Dermis microvascular lymphatic vessel endothelial cell (primary cell): Measurements from ENCODE around the gene SPTBN5. TPM values are rescaled to one million over a fixed set of nuclear protein-coding genes. Genes with fewer than 3 reads are reported as not detected.

Experiments
- DNase-seq, 2 donors: peaks; one replicate each; pipeline versions ENCODE4 v3.0.0 to v3.0.0-alpha.2; 2010; ENCODE audit warnings: low read depth in 2 of 2
- total RNA-seq: library from RNA; depleted of rRNA; stranded (reverse); fragments of >200 nt; gene quantifications from 2 replicates; pipeline ENCODE4 v1.2.1, GENCODE V29; 2014

Gene SPTBN5
- total RNA-seq, 1 donor from 2014 or later, result 2.7 TPM

DNA sequence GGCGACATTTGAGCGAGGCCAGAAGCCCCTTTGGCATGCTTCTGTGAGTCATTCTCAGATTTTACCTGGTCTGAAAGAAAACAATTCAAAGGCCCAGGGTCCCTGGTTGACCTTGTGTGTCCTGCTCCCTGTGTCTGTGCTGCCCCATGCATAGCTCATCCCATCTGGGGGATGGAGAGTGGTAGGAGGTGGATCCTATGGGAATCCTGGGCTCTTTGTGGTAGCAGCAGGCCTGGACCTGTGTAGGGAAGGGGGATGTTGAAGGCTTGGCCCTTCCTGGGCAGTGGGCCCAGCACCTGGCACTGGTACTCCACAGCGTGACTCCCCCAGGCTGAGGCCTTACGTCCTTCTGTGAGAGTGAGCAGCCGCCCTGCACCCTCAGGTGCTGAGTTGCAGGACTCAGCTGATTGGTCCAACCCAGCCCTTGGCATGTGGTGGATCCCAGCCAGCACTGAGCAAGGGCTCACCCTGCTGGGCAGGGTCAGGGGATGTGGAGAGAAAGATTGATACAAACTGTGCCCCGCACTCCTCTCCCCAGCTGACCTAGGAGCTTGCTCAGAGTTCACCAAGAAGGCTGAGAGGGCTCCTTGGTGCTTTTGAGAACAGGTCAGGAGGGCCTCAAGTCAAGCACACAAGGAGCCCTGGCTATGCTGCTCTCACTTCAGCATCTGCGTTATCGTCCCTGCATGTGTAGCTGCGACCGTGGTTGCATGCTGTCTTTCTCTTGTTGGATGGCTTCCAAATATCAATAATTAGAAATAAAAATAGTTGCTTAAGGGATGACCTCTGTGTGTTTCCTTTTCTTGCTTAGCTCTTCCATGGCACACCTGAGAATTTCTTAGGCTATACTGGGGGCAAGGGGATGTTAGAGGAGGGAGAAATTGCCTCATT is 87.3 kb downstream of the SPTBN5 start:
- DNase-seq, result peak in 1 of 2 donors; percentile 17

GRCh38 chr15:41805711-41806110 is 88.1 kb downstream of the SPTBN5 start:
- no peak for DNase-seq

GRCh38 chr15:41804916-41805666 is 88.8 kb downstream of the SPTBN5 start:
- peak in 1 of 2 donors; percentile 73 for DNase-seq

GRCh38 chr15:41804361-41804760 is 89.5 kb downstream of the SPTBN5 start:
- DNase-seq, result peak in 1 of 2 donors; percentile 33

- DNase-seq, result peak in 1 of 2 donors; percentile 53
Measured at GRCh38 chr15:41801850-41802455, 91.9 kb downstream of the SPTBN5 start.

- DNase-seq, result no peak
Measured at GRCh38 chr15:41801185-41801584, 92.7 kb downstream of the SPTBN5 start.

DNA sequence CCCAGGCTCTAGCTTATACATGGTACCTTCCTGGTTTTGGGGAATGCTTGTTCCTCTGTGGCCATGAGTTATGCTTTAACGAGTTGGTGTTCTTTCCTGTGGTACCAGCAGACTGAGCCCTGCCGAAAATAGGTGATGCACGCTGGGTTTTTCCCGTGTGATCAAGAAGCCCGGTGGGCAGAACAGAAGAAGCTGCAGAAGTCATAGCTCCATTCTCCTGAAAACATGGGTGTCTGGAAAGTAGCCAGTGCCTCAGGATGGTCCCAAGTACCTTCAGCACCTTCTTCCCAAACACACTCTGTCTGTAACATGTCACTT is 94.4 kb downstream of the SPTBN5 start:
- no peak for DNase-seq

- no peak for DNase-seq
Measured at GRCh38 chr15:41798607-41799487, 95.0 kb downstream of the SPTBN5 start.

Other genes starting within 250 kb of the SPTBN5 start
- gene MGA, start 233.6 kb downstream of the SPTBN5 start, total RNA-seq, result 18.7 and 22.0 TPM in 2 replicates
- 8.7 and 9.1 TPM in 2 replicates for gene MAPKBP1, start 119.6 kb downstream of the SPTBN5 start, total RNA-seq
- gene JMJD7, start 66.0 kb downstream of the SPTBN5 start, total RNA-seq, result 2.4 and 3.4 TPM in 2 replicates
- 0.13 and 1.0 TPM in 2 replicates for gene PLA2G4B, start 55.2 kb downstream of the SPTBN5 start, total RNA-seq
- 66.4 and 68.8 TPM in 2 replicates for gene EHD4, start 78.5 kb upstream of the SPTBN5 start, total RNA-seq
- gene PLA2G4E, start 127.0 kb upstream of the SPTBN5 start, total RNA-seq, result not detected in 2 replicates
- gene PLA2G4D, start 200.5 kb upstream of the SPTBN5 start, total RNA-seq, result not detected in 2 replicates